Vagina (tissue), 2 donors: ENCODE results near the gene ELK4.

Experiments
- CTCF ChIP-seq, 3 experiments: fragments of 450-650 bp in 2 of 3; fragments of 200-600 bp in 1 of 3; sonication (generic) in 1 of 3; IDR thresholded peaks; one replicate each; pipeline ENCODE4 v1.5.1; 2017 to 2019; ENCODE audit warnings: antibody characterized with exemption in 3 of 3, mild to moderate bottlenecking in 2 of 3, moderate library complexity in 2 of 3
- POLR2A ChIP-seq, 2 donors: fragments of 450-650 bp; IDR thresholded peaks; one replicate each; pipeline ENCODE4 v1.6.1; 2017; ENCODE audit warnings: antibody characterized with exemption in 2 of 2, mild to moderate bottlenecking in 2 of 2, moderate library complexity in 2 of 2
- POLR2AphosphoS5 ChIP-seq, 2 donors: sonication (generic); formaldehyde crosslinking; IDR thresholded peaks; one replicate each; pipeline ENCODE4 v1.9.0; 2017; ENCODE audit warnings: antibody characterized with exemption in 2 of 2, mild to moderate bottlenecking in 2 of 2, low read depth in 1 of 2; ENCODE audit not compliant: insufficient read depth in 1 of 2

- TF ChIP-seq CTCF (IDR thresholded peaks at IDR 0.05): no peak
- no peak for TF ChIP-seq POLR2AphosphoS5 (IDR thresholded peaks at IDR 0.05; ENCODE audit: insufficient read depth in 1 of 2, low read depth in 1 of 2)
- no peak for TF ChIP-seq POLR2A (IDR thresholded peaks at IDR 0.05)
Observed at GRCh38 chr1:205565799-205566198, 66.0 kb downstream of the ELK4 start.
